Trophoblast cell (in vitro differentiated cells and primary cell): ENCODE results near the gene GPATCH3.

Experiments used
- DNase-seq, 2 donors: peaks; one replicate each; pipeline ENCODE4 v3.0.0-alpha.2; 2016
- H2AFZ ChIP-seq: 2 replicates; pipeline ENCODE4 v1.6.1; 2013; ENCODE audit warnings: low read length, moderate library complexity, mild to moderate bottlenecking; ENCODE audit not compliant: insufficient read depth, poor library complexity
- H2AK5ac ChIP-seq: 2 replicates; pipeline ENCODE4 v1.6.1; 2013; ENCODE audit warnings: mild to moderate bottlenecking, low read length
- H2BK120ac ChIP-seq: 2 replicates; pipeline ENCODE4 v1.6.1; 2013; ENCODE audit warnings: low read length, mild to moderate bottlenecking, moderate library complexity; ENCODE audit not compliant: insufficient read depth, poor library complexity
- H2BK12ac ChIP-seq: 2 replicates; pipeline ENCODE4 v1.6.1; 2013; ENCODE audit warnings: mild to moderate bottlenecking, low read length, moderate library complexity
- H2BK5ac ChIP-seq: 2 replicates; pipeline ENCODE4 v1.6.1; 2013; ENCODE audit warnings: low read length, low read depth, moderate library complexity, mild to moderate bottlenecking; ENCODE audit not compliant: poor library complexity
- H3K14ac ChIP-seq: 2 replicates; pipeline ENCODE4 v1.6.1; 2013; ENCODE audit warnings: mild to moderate bottlenecking, low read length
- H3K18ac ChIP-seq: 2 replicates; pipeline ENCODE4 v1.6.1; 2013; ENCODE audit warnings: mild to moderate bottlenecking, low read length
- H3K23ac ChIP-seq: 2 replicates; pipeline ENCODE4 v1.6.1; 2013; ENCODE audit warnings: low read length
- H3K27ac ChIP-seq: 2 replicates; pipeline ENCODE4 v1.5.1; 2013; ENCODE audit warnings: low read depth, mild to moderate bottlenecking, inconsistent platforms, low read length, moderate library complexity
- H3K27me3 ChIP-seq: 2 replicates; pipeline ENCODE4 v1.6.1; 2013; ENCODE audit warnings: inconsistent platforms, mild to moderate bottlenecking, low read length, moderate library complexity; ENCODE audit not compliant: insufficient read depth
- H3K36me3 ChIP-seq, 2 experiments: 1 replicate in 1 of 2; 2 replicates in 1 of 2; pipeline ENCODE4 v1.6.1; 2013; ENCODE audit warnings: low read length in 2 of 2, mild to moderate bottlenecking in 2 of 2, moderate library complexity in 1 of 2; ENCODE audit not compliant: insufficient read depth in 2 of 2, control insufficient read depth in 1 of 2
- H3K4ac ChIP-seq: 2 replicates; pipeline ENCODE4 v1.6.1; 2013; ENCODE audit warnings: low read depth, mild to moderate bottlenecking, low read length, moderate library complexity
- H3K4me1 ChIP-seq, 2 experiments: 1 replicate in 1 of 2; 2 replicates in 1 of 2; pipeline ENCODE4 v1.6.1; 2013; ENCODE audit warnings: low read length in 2 of 2, mild to moderate bottlenecking in 2 of 2, moderate library complexity in 1 of 2; ENCODE audit not compliant: insufficient read depth in 2 of 2, control insufficient read depth in 1 of 2
- H3K4me2 ChIP-seq: 2 replicates; pipeline ENCODE4 v1.6.1; 2013; ENCODE audit warnings: inconsistent platforms, mild to moderate bottlenecking, low read length, moderate library complexity
- H3K4me3 ChIP-seq: 2 replicates; pipeline ENCODE4 v1.5.1; 2013; ENCODE audit warnings: mild to moderate bottlenecking, low read depth, low read length, inconsistent platforms
- H3K79me1 ChIP-seq: one replicate; pipeline ENCODE4 v1.6.1; 2013; ENCODE audit warnings: low read length
- H3K79me2 ChIP-seq: 2 replicates; pipeline ENCODE4 v1.6.1; 2013; ENCODE audit warnings: low read length, mild to moderate bottlenecking; ENCODE audit not compliant: control insufficient read depth, insufficient read depth, poor library complexity
- H3K9ac ChIP-seq: 2 replicates; pipeline ENCODE4 v1.6.1; 2013; ENCODE audit warnings: mild to moderate bottlenecking, low read length
- H3K9me3 ChIP-seq: 2 replicates; pipeline ENCODE4 v1.6.1; 2013; ENCODE audit warnings: low read depth, mild to moderate bottlenecking, control low read depth, inconsistent platforms, low read length; ENCODE audit not compliant: insufficient read depth
- H4K12ac ChIP-seq: 2 replicates; pipeline ENCODE4 v1.6.1; 2013; ENCODE audit warnings: low read depth, mild to moderate bottlenecking, low read length, moderate library complexity
- H4K8ac ChIP-seq: 2 replicates; pipeline ENCODE4 v1.6.1; 2013; ENCODE audit warnings: low read depth, mild to moderate bottlenecking, low read length, moderate library complexity
- H4K91ac ChIP-seq: one replicate; pipeline ENCODE4 v1.6.1; 2013; ENCODE audit warnings: low read depth, mild to moderate bottlenecking, low read length, moderate library complexity
- WGBS: extraction: QIAGEN DNeasy Blood & Tissue Kit; methylation state at CpG from one replicate; pipeline ENCODE4 v1.1.7; 2013; ENCODE audit warnings: missing lambda C conversion rate; ENCODE audit not compliant: insufficient read length, insufficient coverage; ENCODE audit errors: extremely low coverage; 5-methylcytosine and 5-hydroxymethylcytosine counted together

The GPATCH3 gene

DNA sequence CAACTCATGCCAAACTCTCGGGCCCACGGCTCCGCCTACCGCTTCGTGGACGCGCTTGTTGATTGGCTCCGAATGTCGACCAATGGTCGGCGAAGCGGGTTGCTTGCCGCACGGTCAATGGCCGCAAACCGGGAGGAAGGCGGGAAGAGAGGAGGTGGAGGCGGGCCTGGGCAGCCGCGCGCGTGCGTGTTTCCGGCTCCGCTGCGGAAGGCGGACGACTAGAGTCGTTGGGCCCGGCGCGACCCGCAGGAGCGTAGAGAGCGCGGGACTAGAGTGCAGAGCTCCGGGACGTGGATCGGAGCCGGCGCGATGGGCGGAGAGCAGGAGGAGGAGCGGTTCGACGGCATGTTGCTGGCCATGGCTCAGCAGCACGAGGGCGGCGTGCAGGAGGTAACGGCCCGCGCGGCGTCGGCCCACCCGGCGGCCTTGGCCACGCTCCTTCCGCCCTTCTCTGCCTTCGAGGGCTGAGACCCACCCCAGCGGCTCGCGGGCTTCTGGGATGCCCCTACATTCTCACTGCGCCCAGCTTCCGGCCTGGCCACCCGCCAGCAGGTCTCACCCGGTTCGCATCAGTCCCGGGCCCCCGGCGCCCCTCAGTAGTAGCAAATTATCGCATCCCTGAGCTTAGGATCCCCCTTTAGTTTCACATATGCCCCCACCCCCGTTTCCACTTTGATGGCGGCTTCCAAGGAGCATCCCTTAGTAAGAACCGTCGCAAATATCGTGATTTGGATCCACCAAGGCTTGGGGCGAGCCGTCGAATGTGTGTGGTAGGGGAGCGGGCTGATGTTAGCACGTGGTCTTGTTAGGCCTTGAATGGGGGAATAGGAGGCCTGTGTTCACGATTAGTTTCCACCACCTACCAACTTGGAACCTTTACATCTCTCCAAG, 21.5 kb upstream of the GPATCH3 start, which contains the start of gene NUDC:
Gene NUDC (plus strand): TSS at position 204 of the 891 bp plus-strand sequence. CDS start 106 bp downstream, at position 310.
- WGBS = no CpG with 5 or more reads among the region's 83 CpGs

DNA sequence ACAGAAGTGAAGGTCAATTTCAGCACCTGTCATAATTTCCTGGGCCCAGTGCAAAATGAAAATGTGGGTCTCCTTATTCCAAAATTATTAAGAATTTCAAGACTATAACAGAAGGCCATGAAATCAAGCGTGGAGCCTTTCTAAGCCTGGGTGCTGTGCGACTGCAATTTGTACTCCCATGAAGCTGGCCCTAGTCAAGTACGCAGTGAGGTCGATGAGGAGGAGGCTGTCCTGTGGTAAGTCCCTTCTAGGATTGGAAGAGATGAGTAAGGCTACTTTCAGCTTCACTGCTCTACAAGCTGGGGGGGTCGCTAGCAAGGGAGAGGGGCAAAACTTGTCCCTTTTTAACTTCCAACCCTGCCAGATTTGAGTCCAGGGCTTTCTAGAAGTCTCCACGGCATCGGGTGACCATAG, 20.9 kb upstream of the GPATCH3 start:
- no CpG with 5 or more reads among the region's 7 CpGs for WGBS

More for the DNA sequence above, 21.5 kb upstream of the GPATCH3 start, which contains the start of gene NUDC:
- peaks cover 8 to 22% of the 10 kb centered on the region in 2 experiments for H3K36me3 ChIP-seq
- peak within 1 kb of the TSS; percentile 84 for H3K4me2 ChIP-seq
- H3K18ac ChIP-seq = peak within 1 kb of the TSS; percentile 87
- peak within 1 kb of the TSS; percentile 81 for H2AFZ ChIP-seq
- peak within 1 kb of the TSS; percentile 63 for H3K27ac ChIP-seq
- H2BK120ac ChIP-seq = peak within 1 kb of the TSS; percentile 49
- peak within 1 kb of the TSS; percentile 83 for H4K91ac ChIP-seq
- H3K79me1 ChIP-seq = peaks cover 5% of the 10 kb centered on the region
- H2BK5ac ChIP-seq = peak within 1 kb of the TSS; percentile 33
- H3K4ac ChIP-seq = peak within 1 kb of the TSS; percentile 54
- peaks cover 10% of the 10 kb centered on the region for H3K79me2 ChIP-seq
- H3K23ac ChIP-seq = no peak within 1 kb of the TSS
- H3K14ac ChIP-seq = peak within 1 kb of the TSS; percentile 93
- no peaks in the 10 kb centered on the region for H3K9me3 ChIP-seq
- peak; percentile 99 for DNase-seq
- peak within 1 kb of the TSS; percentile 81 for H4K12ac ChIP-seq
- H3K4me3 ChIP-seq = peak within 1 kb of the TSS; percentile 93
- H3K4me1 ChIP-seq = peaks cover 5 to 10% of the 10 kb centered on the region in 2 experiments
- peak within 1 kb of the TSS; percentile 45 for H2AK5ac ChIP-seq
- no peaks in the 10 kb centered on the region for H3K27me3 ChIP-seq
- peak within 1 kb of the TSS; percentile 77 for H3K9ac ChIP-seq
- peak within 1 kb of the TSS; percentile 93 for H4K8ac ChIP-seq
- no peak within 1 kb of the TSS for H2BK12ac ChIP-seq

DNA sequence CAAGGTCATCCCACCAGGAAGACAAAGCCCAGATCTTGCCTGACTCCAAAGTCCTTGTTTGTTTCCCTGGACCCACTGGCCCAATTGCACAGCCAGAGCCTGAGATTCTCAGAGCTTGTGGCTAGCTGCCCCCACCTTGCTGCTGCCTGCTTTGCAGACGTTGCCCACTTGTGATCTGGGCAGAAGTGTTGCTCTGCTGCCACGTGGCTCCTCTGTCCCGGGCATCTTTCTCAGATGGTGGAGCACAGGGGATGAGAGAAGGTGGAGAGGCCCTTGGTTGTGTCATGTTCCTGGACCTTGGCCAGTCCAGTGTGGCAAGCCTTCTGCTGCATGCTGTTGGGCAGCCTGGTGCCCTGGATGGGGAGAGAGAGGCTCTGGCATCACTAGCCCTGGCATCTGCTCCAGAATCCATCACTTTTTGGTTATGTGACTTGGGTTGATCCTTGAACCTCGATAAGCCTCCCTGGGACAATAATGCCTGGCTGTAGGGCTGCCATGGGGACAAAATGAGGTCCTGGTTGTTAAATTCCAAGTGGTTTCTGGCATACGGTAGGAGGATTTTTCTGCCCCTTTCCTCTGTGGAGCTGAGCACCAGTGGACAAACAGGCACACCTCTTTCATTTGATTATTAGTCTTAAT, 15.1 kb upstream of the GPATCH3 start:
- Histone ChIP-seq H3K4ac (no peak overlapping the region), H3K9me3 (peaks cover 4% of the 10 kb centered on the region), H2BK5ac (no peak overlapping the region), H3K36me3 (no peaks in the 10 kb centered on the region), H2BK120ac (no peak overlapping the region), H3K18ac (no peak overlapping the region), H3K4me3 (no peak overlapping the region), H4K91ac (no peak overlapping the region), H4K8ac (no peak overlapping the region), H2AFZ (no peak overlapping the region), H3K14ac (no peak overlapping the region), H3K4me1 (no peaks in the 10 kb centered on the region), H3K27me3 (no peaks in the 10 kb centered on the region), H3K4me2 (no peak overlapping the region), H2AK5ac (no peak overlapping the region), H3K9ac (no peak overlapping the region), H2BK12ac (no peak overlapping the region), H3K79me2 (no peaks in the 10 kb centered on the region), H3K23ac (peak overlapping the region; percentile 63), H4K12ac (no peak overlapping the region), H3K79me1 (no peaks in the 10 kb centered on the region), H3K27ac (no peak overlapping the region)
- no CpG with 5 or more reads among the region's 5 CpGs for WGBS
- DNase-seq = no peak

More for the DNA sequence above, 20.9 kb upstream of the GPATCH3 start:
- H2BK5ac ChIP-seq = no peak overlapping the region
- H3K4me2 ChIP-seq = peak overlapping the region; percentile 77
- H2BK120ac ChIP-seq = no peak overlapping the region
- H2BK12ac ChIP-seq = no peak overlapping the region
- H3K18ac ChIP-seq = no peak overlapping the region
- peaks cover 10% of the 10 kb centered on the region for H3K79me2 ChIP-seq
- H4K12ac ChIP-seq = peak overlapping the region; percentile 16
- H3K36me3 ChIP-seq = peaks cover 8 to 20% of the 10 kb centered on the region in 2 experiments
- H3K23ac ChIP-seq = no peak overlapping the region
- H3K4ac ChIP-seq = no peak overlapping the region
- H4K91ac ChIP-seq = peak overlapping the region; percentile 18
- no peaks in the 10 kb centered on the region for H3K9me3 ChIP-seq
- no peak overlapping the region for H2AK5ac ChIP-seq
- H3K9ac ChIP-seq = no peak overlapping the region
- H2AFZ ChIP-seq = peak overlapping the region; percentile 46
- DNase-seq = no peak
- peaks cover 5 to 10% of the 10 kb centered on the region in 2 experiments for H3K4me1 ChIP-seq
- no peaks in the 10 kb centered on the region for H3K27me3 ChIP-seq
- H3K27ac ChIP-seq = no peak overlapping the region
- peak overlapping the region; percentile 40 for H3K14ac ChIP-seq
- peaks cover 5% of the 10 kb centered on the region for H3K79me1 ChIP-seq
- H4K8ac ChIP-seq = peak overlapping the region; percentile 89
- H3K4me3 ChIP-seq = peak overlapping the region; percentile 54

DNA sequence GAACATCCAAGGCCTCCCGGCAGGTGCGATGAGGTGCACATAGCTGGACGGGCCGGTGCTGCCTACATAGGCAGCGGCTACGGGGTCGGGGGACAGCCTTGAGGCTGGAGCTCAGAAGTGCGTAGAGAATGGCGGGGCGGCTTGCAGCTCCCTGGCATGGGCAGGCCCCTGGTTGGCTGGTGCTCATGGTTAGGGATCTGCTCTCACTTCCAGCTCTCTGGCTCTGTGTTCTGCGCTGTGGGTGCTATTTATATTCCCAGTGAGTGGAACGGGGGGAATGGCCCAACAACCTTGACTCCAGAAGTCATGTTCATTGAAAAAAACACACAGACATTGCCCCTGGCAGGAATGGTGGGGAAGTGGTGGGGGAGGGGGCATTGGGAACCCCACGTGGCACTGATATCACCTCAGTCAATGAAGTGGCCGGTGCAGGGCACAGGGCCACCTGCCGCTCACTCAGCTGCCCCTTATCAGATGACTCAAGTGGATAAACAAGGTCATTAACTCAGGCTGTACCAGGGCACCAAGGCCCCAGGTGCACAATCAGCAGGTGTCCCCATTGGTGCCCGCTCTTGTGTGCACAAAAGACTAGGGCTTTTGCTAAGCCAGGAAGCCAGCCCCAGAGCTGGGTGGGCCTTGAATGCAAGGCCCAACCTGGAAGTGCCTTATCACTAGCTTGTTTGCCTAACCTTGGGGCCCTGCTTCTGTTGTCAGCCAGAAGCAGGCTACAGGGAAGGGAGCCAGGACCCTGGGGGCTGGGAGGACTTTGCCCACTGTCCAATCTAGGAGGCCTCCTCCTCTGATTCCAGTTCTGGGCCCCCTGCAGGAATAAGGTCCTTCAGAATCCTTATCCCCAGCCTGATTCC, 13.7 kb upstream of the GPATCH3 start, which contains the start of gene NR0B2:
Gene NR0B2 (minus strand): TSS at position 222 of the 866 bp plus-strand sequence. CDS start 35 bp downstream, at position 187.
- Histone ChIP-seq H4K12ac (no peak within 1 kb of the TSS), H2BK120ac (no peak within 1 kb of the TSS), H3K4ac (no peak within 1 kb of the TSS), H2BK12ac (no peak within 1 kb of the TSS), H3K27ac (no peak within 1 kb of the TSS), H3K18ac (no peak within 1 kb of the TSS), H3K4me2 (no peak within 1 kb of the TSS), H3K79me1 (no peaks in the 10 kb centered on the region), H3K36me3 (no peaks in the 10 kb centered on the region), H2AK5ac (no peak within 1 kb of the TSS), H3K27me3 (no peaks in the 10 kb centered on the region), H3K4me1 (no peaks in the 10 kb centered on the region), H4K91ac (no peak within 1 kb of the TSS), H3K9me3 (peaks cover 4% of the 10 kb centered on the region), H3K4me3 (no peak within 1 kb of the TSS), H2AFZ (no peak within 1 kb of the TSS), H3K9ac (no peak within 1 kb of the TSS), H2BK5ac (no peak within 1 kb of the TSS), H3K79me2 (no peaks in the 10 kb centered on the region), H3K23ac (no peak within 1 kb of the TSS), H4K8ac (no peak within 1 kb of the TSS), H3K14ac (no peak within 1 kb of the TSS)
- no CpG with 5 or more reads among the region's 16 CpGs for WGBS
- DNase-seq = no peak
